Thyroid gland (tissue), 4 donors: Measurements from ENCODE around the gene NELL2. TPM values are rescaled to one million over a fixed set of nuclear protein-coding genes. Genes with fewer than 3 reads are reported as not detected.

Experiments
- DNase-seq, 2 donors: peaks; one replicate each; pipeline ENCODE4 v3.0.0-alpha.2; 2019
- H3K27ac ChIP-seq, 3 donors: fragments of 200-600 bp; sonication (generic); 1 replicate in 2 of 3; 2 replicates in 1 of 3; pipeline ENCODE4 v1.5.1; 2016 to 2019; ENCODE audit warnings: mild to moderate bottlenecking in 1 of 3, moderate library complexity in 1 of 3
- H3K27me3 ChIP-seq: fragments of 200-600 bp; sonication (generic); one replicate; pipeline ENCODE4 v1.5.1; 2019
- H3K36me3 ChIP-seq, 2 donors: fragments of 200-600 bp; sonication (generic); one replicate each; pipeline ENCODE4 v1.5.1; 2016 to 2019
- H3K4me1 ChIP-seq, 2 donors: fragments of 200-600 bp; sonication (generic); one replicate each; pipeline ENCODE4 v1.5.1; 2017 to 2019
- H3K4me3 ChIP-seq, 3 donors: fragments of 200-600 bp; sonication (generic); replicated peaks in 1 of 3; 1 replicate in 2 of 3; 2 replicates in 1 of 3; pipeline ENCODE4 v1.5.1; 2016; ENCODE audit warnings: mild to moderate bottlenecking in 1 of 3
- H3K9me3 ChIP-seq: fragments of 200-600 bp; sonication (generic); one replicate; pipeline ENCODE4 v1.5.1; 2017
- CTCF ChIP-seq, 6 experiments: fragments of 200-600 bp in 3 of 6; fragments of 450-650 bp in 3 of 6; sonication (generic) in 3 of 6; IDR thresholded peaks; one replicate each; pipeline ENCODE4 v1.5.1; 2016 to 2019; ENCODE audit warnings: antibody characterized with exemption in 6 of 6, mild to moderate bottlenecking in 2 of 6, inconsistent platforms in 1 of 6, moderate library complexity in 1 of 6
- POLR2A ChIP-seq, 2 donors: fragments of 450-650 bp; IDR thresholded peaks; one replicate each; pipeline ENCODE4 v1.6.1; 2017; ENCODE audit warnings: antibody characterized with exemption in 2 of 2, mild to moderate bottlenecking in 2 of 2, moderate library complexity in 1 of 2
- WGBS, 2 donors: methylation state at CpG; one replicate each; pipeline ENCODE4 v1.1.5; 2017; 5-methylcytosine and 5-hydroxymethylcytosine counted together
- intact Hi-C: fragments of 100-400 bp; cut with DNase I; formaldehyde crosslinking; loops from one replicate; pipeline ENCODE4 v1.15.1; 2023
- total RNA-seq, 4 donors: library from RNA; depleted of rRNA; stranded (reverse); fragments of >200 nt; gene quantifications; one replicate each; pipeline ENCODE4 v1.2.3, GENCODE V29; 2016

Gene NELL2
- total RNA-seq, 4 donors from 2014 or later = 22.2 to 32.0 (median 26.5) TPM

- DNase-seq = no peak
- TF ChIP-seq CTCF (IDR thresholded peaks at IDR 0.05) (no peak), POLR2A (IDR thresholded peaks at IDR 0.05) (no peak)
- 84 to 89% methylated on average over 1 of the region's 1 CpG for WGBS, 2 donors
- Histone ChIP-seq H3K27me3 (no peaks in the 10 kb centered on the region), H3K9me3 (no peaks in the 10 kb centered on the region), H3K4me3 (no peak overlapping the region), H3K36me3 (no peaks in the 10 kb centered on the region), H3K4me1 (no peaks in the 10 kb centered on the region), H3K27ac (no peak overlapping the region)
- intact Hi-C loops = no loop called here
Observed at GRCh38 chr12:44603701-44604100, 272.4 kb downstream of the NELL2 start.

- Histone ChIP-seq H3K4me3 (no peak overlapping the region), H3K36me3 (no peaks in the 10 kb centered on the region), H3K27me3 (no peaks in the 10 kb centered on the region), H3K9me3 (no peaks in the 10 kb centered on the region), H3K27ac (no peak overlapping the region), H3K4me1 (no peaks in the 10 kb centered on the region)
- intact Hi-C loops = no loop called here
- no peak for TF ChIP-seq CTCF (IDR thresholded peaks at IDR 0.05)
- no peak for TF ChIP-seq POLR2A (IDR thresholded peaks at IDR 0.05)
- no peak for DNase-seq
Observed at GRCh38 chr12:44592626-44593025, 283.5 kb downstream of the NELL2 start.

GRCh38 chr12:44589697-44590096 is 286.4 kb downstream of the NELL2 start:
- TF ChIP-seq CTCF (IDR thresholded peaks at IDR 0.05) (no peak), POLR2A (IDR thresholded peaks at IDR 0.05) (no peak)
- H3K36me3 ChIP-seq = no peaks in the 10 kb centered on the region
- H3K4me1 ChIP-seq = no peaks in the 10 kb centered on the region
- intact Hi-C loops = no loop called here
- H3K27ac ChIP-seq = no peak overlapping the region
- no peak overlapping the region for H3K4me3 ChIP-seq
- no peaks in the 10 kb centered on the region for H3K9me3 ChIP-seq
- DNase-seq = no peak
- no peaks in the 10 kb centered on the region for H3K27me3 ChIP-seq

GRCh38 chr12:44588651-44589050 is 287.5 kb downstream of the NELL2 start:
- Histone ChIP-seq H3K36me3 (no peaks in the 10 kb centered on the region), H3K4me1 (peaks cover 3 to 6% of the 10 kb centered on the region in 2 donors), H3K27ac (no peak overlapping the region), H3K4me3 (no peak overlapping the region), H3K27me3 (no peaks in the 10 kb centered on the region), H3K9me3 (no peaks in the 10 kb centered on the region)
- TF ChIP-seq POLR2A (IDR thresholded peaks at IDR 0.05) (no peak), CTCF (IDR thresholded peaks at IDR 0.05) (no peak)
- 90% methylated on average over 1 of the region's 1 CpG for WGBS, 2 donors
- intact Hi-C loops = no loop called here
- no peak for DNase-seq

GRCh38 chr12:44584625-44585024 is 291.5 kb downstream of the NELL2 start:
- DNase-seq = no peak
- WGBS, 2 donors = 84 to 89% methylated on average over 2 of the region's 2 CpGs
- intact Hi-C loops = no loop called here
- TF ChIP-seq POLR2A (IDR thresholded peaks at IDR 0.05) (no peak), CTCF (IDR thresholded peaks at IDR 0.05) (no peak)
- Histone ChIP-seq H3K4me3 (no peak overlapping the region), H3K27me3 (no peaks in the 10 kb centered on the region), H3K36me3 (no peaks in the 10 kb centered on the region), H3K4me1 (peaks cover 22 to 29% of the 10 kb centered on the region in 2 donors), H3K27ac (no peak overlapping the region), H3K9me3 (no peaks in the 10 kb centered on the region)
